Measurements from ENCODE around the gene TNRC6B.

TNRC6B gene

GRCh38 chr22:40330086-40330485 lies 152.4 kb downstream of the TNRC6B start:
- no peak overlapping the region for H3K9ac ChIP-seq (ENCODE audit: low read length)
- no peak for DNase-seq (ENCODE audit: low read depth)
- no peaks in the 10 kb centered on the region for H3K9me3 ChIP-seq (ENCODE audit: control insufficient read depth, low read length)
- no peaks in the 10 kb centered on the region for H3K27me3 ChIP-seq (replicated peaks; ENCODE audit: control insufficient read depth, insufficient read depth, low read length)
- peaks cover 26% of the 10 kb centered on the region for H3K36me3 ChIP-seq (ENCODE audit: control insufficient read depth, insufficient read depth, low read length, severe bottlenecking)
- no peak overlapping the region for H3K4me3 ChIP-seq (ENCODE audit: low read length)
- no peaks in the 10 kb centered on the region for H3K4me1 ChIP-seq (ENCODE audit: control insufficient read depth, insufficient read depth, low read length)

GRCh38 chr22:40330615-40331014 lies 152.9 kb downstream of the TNRC6B start:
- H3K9me3 ChIP-seq (ENCODE audit: control insufficient read depth, low read length): no peaks in the 10 kb centered on the region
- DNase-seq (ENCODE audit: low read depth): no peak
- H3K27me3 ChIP-seq (replicated peaks; ENCODE audit: control insufficient read depth, insufficient read depth, low read length): no peaks in the 10 kb centered on the region
- peaks cover 21% of the 10 kb centered on the region for H3K36me3 ChIP-seq (ENCODE audit: control insufficient read depth, insufficient read depth, low read length, severe bottlenecking)
- H3K9ac ChIP-seq (ENCODE audit: low read length): no peak overlapping the region
- H3K4me1 ChIP-seq (ENCODE audit: control insufficient read depth, insufficient read depth, low read length): no peaks in the 10 kb centered on the region
- no peak overlapping the region for H3K4me3 ChIP-seq (ENCODE audit: low read length)

- Histone ChIP-seq H3K4me3 (ENCODE audit: low read length) (no peak overlapping the region), H3K9me3 (ENCODE audit: control insufficient read depth, low read length) (no peaks in the 10 kb centered on the region), H3K9ac (ENCODE audit: low read length) (no peak overlapping the region), H3K4me1 (ENCODE audit: control insufficient read depth, insufficient read depth, low read length) (no peaks in the 10 kb centered on the region), H3K36me3 (ENCODE audit: control insufficient read depth, insufficient read depth, low read length, severe bottlenecking) (peaks cover 21% of the 10 kb centered on the region), H3K27me3 (replicated peaks; ENCODE audit: control insufficient read depth, insufficient read depth, low read length) (no peaks in the 10 kb centered on the region)
- no peak for DNase-seq (ENCODE audit: low read depth)
Measured at GRCh38 chr22:40331706-40332105, 154.0 kb downstream of the TNRC6B start.

GRCh38 chr22:40332319-40332781 lies 154.6 kb downstream of the TNRC6B start:
- Histone ChIP-seq H3K27me3 (replicated peaks; ENCODE audit: control insufficient read depth, insufficient read depth, low read length) (no peaks in the 10 kb centered on the region), H3K4me3 (ENCODE audit: low read length) (no peak overlapping the region), H3K4me1 (ENCODE audit: control insufficient read depth, insufficient read depth, low read length) (no peaks in the 10 kb centered on the region), H3K9me3 (ENCODE audit: control insufficient read depth, low read length) (no peaks in the 10 kb centered on the region), H3K36me3 (ENCODE audit: control insufficient read depth, insufficient read depth, low read length, severe bottlenecking) (peaks cover 21% of the 10 kb centered on the region), H3K9ac (ENCODE audit: low read length) (no peak overlapping the region)
- peak; percentile 22 for DNase-seq (ENCODE audit: low read depth)

- H3K27me3 ChIP-seq (replicated peaks; ENCODE audit: control insufficient read depth, insufficient read depth, low read length): no peaks in the 10 kb centered on the region
- H3K4me3 ChIP-seq (ENCODE audit: low read length): no peak overlapping the region
- no peaks in the 10 kb centered on the region for H3K4me1 ChIP-seq (ENCODE audit: control insufficient read depth, insufficient read depth, low read length)
- peaks cover 21% of the 10 kb centered on the region for H3K36me3 ChIP-seq (ENCODE audit: control insufficient read depth, insufficient read depth, low read length, severe bottlenecking)
- no peak overlapping the region for H3K9ac ChIP-seq (ENCODE audit: low read length)
- no peaks in the 10 kb centered on the region for H3K9me3 ChIP-seq (ENCODE audit: control insufficient read depth, low read length)
- no peak for DNase-seq (ENCODE audit: low read depth)
Measured at GRCh38 chr22:40334060-40334459, 156.3 kb downstream of the TNRC6B start.

- no peak overlapping the region for H3K4me3 ChIP-seq (ENCODE audit: low read length)
- H3K4me1 ChIP-seq (ENCODE audit: control insufficient read depth, insufficient read depth, low read length): no peaks in the 10 kb centered on the region
- DNase-seq (ENCODE audit: low read depth): no peak
- peaks cover 17% of the 10 kb centered on the region for H3K36me3 ChIP-seq (ENCODE audit: control insufficient read depth, insufficient read depth, low read length, severe bottlenecking)
- H3K9ac ChIP-seq (ENCODE audit: low read length): no peak overlapping the region
- no peaks in the 10 kb centered on the region for H3K9me3 ChIP-seq (ENCODE audit: control insufficient read depth, low read length)
- H3K27me3 ChIP-seq (replicated peaks; ENCODE audit: control insufficient read depth, insufficient read depth, low read length): no peaks in the 10 kb centered on the region
Measured at GRCh38 chr22:40334899-40335298, 157.2 kb downstream of the TNRC6B start.

GRCh38 chr22:40335358-40335757 lies 157.6 kb downstream of the TNRC6B start:
- Histone ChIP-seq H3K27me3 (replicated peaks; ENCODE audit: control insufficient read depth, insufficient read depth, low read length) (no peaks in the 10 kb centered on the region), H3K9ac (ENCODE audit: low read length) (no peak overlapping the region), H3K4me1 (ENCODE audit: control insufficient read depth, insufficient read depth, low read length) (no peaks in the 10 kb centered on the region), H3K36me3 (ENCODE audit: control insufficient read depth, insufficient read depth, low read length, severe bottlenecking) (peaks cover 13% of the 10 kb centered on the region), H3K4me3 (ENCODE audit: low read length) (no peak overlapping the region), H3K9me3 (ENCODE audit: control insufficient read depth, low read length) (no peaks in the 10 kb centered on the region)
- DNase-seq (ENCODE audit: low read depth): no peak

GRCh38 chr22:40340044-40340443 lies 162.3 kb downstream of the TNRC6B start:
- no peak for DNase-seq (ENCODE audit: low read depth)
- Histone ChIP-seq H3K4me3 (ENCODE audit: low read length) (no peak overlapping the region), H3K27me3 (replicated peaks; ENCODE audit: control insufficient read depth, insufficient read depth, low read length) (no peaks in the 10 kb centered on the region), H3K9ac (ENCODE audit: low read length) (no peak overlapping the region), H3K9me3 (ENCODE audit: control insufficient read depth, low read length) (no peaks in the 10 kb centered on the region), H3K36me3 (ENCODE audit: control insufficient read depth, insufficient read depth, low read length, severe bottlenecking) (no peaks in the 10 kb centered on the region), H3K4me1 (ENCODE audit: control insufficient read depth, insufficient read depth, low read length) (no peaks in the 10 kb centered on the region)

- Histone ChIP-seq H3K36me3 (ENCODE audit: control insufficient read depth, insufficient read depth, low read length, severe bottlenecking) (no peaks in the 10 kb centered on the region), H3K4me1 (ENCODE audit: control insufficient read depth, insufficient read depth, low read length) (no peaks in the 10 kb centered on the region), H3K9me3 (ENCODE audit: control insufficient read depth, low read length) (no peaks in the 10 kb centered on the region), H3K9ac (ENCODE audit: low read length) (no peak overlapping the region), H3K27me3 (replicated peaks; ENCODE audit: control insufficient read depth, insufficient read depth, low read length) (no peaks in the 10 kb centered on the region), H3K4me3 (ENCODE audit: low read length) (no peak overlapping the region)
- DNase-seq (ENCODE audit: low read depth): no peak
Measured at GRCh38 chr22:40341604-40342003, 163.9 kb downstream of the TNRC6B start.

GRCh38 chr22:40342521-40342920 lies 164.8 kb downstream of the TNRC6B start:
- no peak overlapping the region for H3K9ac ChIP-seq (ENCODE audit: low read length)
- H3K36me3 ChIP-seq (ENCODE audit: control insufficient read depth, insufficient read depth, low read length, severe bottlenecking): no peaks in the 10 kb centered on the region
- no peaks in the 10 kb centered on the region for H3K27me3 ChIP-seq (replicated peaks; ENCODE audit: control insufficient read depth, insufficient read depth, low read length)
- H3K4me3 ChIP-seq (ENCODE audit: low read length): no peak overlapping the region
- H3K9me3 ChIP-seq (ENCODE audit: control insufficient read depth, low read length): no peaks in the 10 kb centered on the region
- DNase-seq (ENCODE audit: low read depth): no peak
- peaks cover 5% of the 10 kb centered on the region for H3K4me1 ChIP-seq (ENCODE audit: control insufficient read depth, insufficient read depth, low read length)

- Histone ChIP-seq H3K27me3 (replicated peaks; ENCODE audit: control insufficient read depth, insufficient read depth, low read length) (no peaks in the 10 kb centered on the region), H3K4me3 (ENCODE audit: low read length) (peak overlapping the region; percentile 89), H3K4me1 (ENCODE audit: control insufficient read depth, insufficient read depth, low read length) (peaks cover 20% of the 10 kb centered on the region), H3K9ac (ENCODE audit: low read length) (peak overlapping the region; percentile 93), H3K36me3 (ENCODE audit: control insufficient read depth, insufficient read depth, low read length, severe bottlenecking) (peaks cover 8% of the 10 kb centered on the region), H3K9me3 (ENCODE audit: control insufficient read depth, low read length) (no peaks in the 10 kb centered on the region)
- DNase-seq (ENCODE audit: low read depth): no peak
Measured at GRCh38 chr22:40345271-40345670, 167.5 kb downstream of the TNRC6B start.

GRCh38 chr22:40345815-40346184 lies 168.1 kb downstream of the TNRC6B start:
- Histone ChIP-seq H3K4me3 (ENCODE audit: low read length) (peak overlapping the region; percentile 89), H3K36me3 (ENCODE audit: control insufficient read depth, insufficient read depth, low read length, severe bottlenecking) (peaks cover 14% of the 10 kb centered on the region), H3K27me3 (replicated peaks; ENCODE audit: control insufficient read depth, insufficient read depth, low read length) (no peaks in the 10 kb centered on the region), H3K9me3 (ENCODE audit: control insufficient read depth, low read length) (no peaks in the 10 kb centered on the region), H3K4me1 (ENCODE audit: control insufficient read depth, insufficient read depth, low read length) (peaks cover 20% of the 10 kb centered on the region), H3K9ac (ENCODE audit: low read length) (peak overlapping the region; percentile 93)
- DNase-seq (ENCODE audit: low read depth): peak; percentile 75

Data from adipocyte (in vitro differentiated cells).